ENCODE data around the gene PLEKHG5.

DNA sequence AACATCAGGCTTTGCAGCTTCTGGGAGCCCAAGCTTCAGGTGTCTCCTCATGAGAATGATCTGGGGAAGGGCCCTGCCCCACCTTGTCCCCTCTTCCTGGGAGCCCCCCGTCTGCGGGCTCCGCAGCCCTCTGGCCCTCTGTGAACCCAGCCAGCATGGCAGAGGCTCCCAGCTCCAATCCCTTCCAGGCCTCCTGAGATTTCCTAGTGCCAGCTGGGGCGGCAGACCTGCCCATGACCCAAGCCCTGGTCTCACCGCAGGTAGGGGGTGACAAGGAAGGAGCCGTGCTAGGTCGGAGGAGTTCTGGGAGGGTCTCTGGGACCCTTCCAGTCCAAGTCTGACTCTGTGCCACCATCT, 7.7 kb downstream of the PLEKHG5 start:
- TF ChIP-seq CTCF (IDR thresholded peaks at IDR 0.05; ENCODE audit: low read depth, low read length, missing input control) (no peak), SP1 (IDR thresholded peaks at IDR 0.05) (no peak), ZBTB33 (IDR thresholded peaks at IDR 0.05) (no peak), JUND (IDR thresholded peaks at IDR 0.05) (no peak), FOXA1 (IDR thresholded peaks at IDR 0.05) (no peak), EGR1 (IDR thresholded peaks at IDR 0.05; ENCODE audit: low read depth in 2 of 2) (no peak), TAF1 (conservative IDR thresholded peaks at IDR 0.05) (no peak)
- TF ChIP-seq, protein P1, sequence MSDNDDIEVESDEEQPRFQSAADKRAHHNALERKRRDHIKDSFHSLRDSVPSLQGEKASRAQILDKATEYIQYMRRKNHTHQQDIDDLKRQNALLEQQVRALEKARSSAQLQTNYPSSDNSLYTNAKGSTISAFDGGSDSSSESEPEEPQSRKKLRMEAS (IDR thresholded peaks at IDR 0.05) = no peak
- TF ChIP-seq, protein P2, sequence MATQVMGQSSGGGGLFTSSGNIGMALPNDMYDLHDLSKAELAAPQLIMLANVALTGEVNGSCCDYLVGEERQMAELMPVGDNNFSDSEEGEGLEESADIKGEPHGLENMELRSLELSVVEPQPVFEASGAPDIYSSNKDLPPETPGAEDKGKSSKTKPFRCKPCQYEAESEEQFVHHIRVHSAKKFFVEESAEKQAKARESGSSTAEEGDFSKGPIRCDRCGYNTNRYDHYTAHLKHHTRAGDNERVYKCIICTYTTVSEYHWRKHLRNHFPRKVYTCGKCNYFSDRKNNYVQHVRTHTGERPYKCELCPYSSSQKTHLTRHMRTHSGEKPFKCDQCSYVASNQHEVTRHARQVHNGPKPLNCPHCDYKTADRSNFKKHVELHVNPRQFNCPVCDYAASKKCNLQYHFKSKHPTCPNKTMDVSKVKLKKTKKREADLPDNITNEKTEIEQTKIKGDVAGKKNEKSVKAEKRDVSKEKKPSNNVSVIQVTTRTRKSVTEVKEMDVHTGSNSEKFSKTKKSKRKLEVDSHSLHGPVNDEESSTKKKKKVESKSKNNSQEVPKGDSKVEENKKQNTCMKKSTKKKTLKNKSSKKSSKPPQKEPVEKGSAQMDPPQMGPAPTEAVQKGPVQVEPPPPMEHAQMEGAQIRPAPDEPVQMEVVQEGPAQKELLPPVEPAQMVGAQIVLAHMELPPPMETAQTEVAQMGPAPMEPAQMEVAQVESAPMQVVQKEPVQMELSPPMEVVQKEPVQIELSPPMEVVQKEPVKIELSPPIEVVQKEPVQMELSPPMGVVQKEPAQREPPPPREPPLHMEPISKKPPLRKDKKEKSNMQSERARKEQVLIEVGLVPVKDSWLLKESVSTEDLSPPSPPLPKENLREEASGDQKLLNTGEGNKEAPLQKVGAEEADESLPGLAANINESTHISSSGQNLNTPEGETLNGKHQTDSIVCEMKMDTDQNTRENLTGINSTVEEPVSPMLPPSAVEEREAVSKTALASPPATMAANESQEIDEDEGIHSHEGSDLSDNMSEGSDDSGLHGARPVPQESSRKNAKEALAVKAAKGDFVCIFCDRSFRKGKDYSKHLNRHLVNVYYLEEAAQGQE (IDR thresholded peaks at IDR 0.05) = no peak
